Colonic mucosa (tissue), 4 donors: Measurements from ENCODE around the gene MCUB. TPM values are rescaled to one million over a fixed set of nuclear protein-coding genes. Genes with fewer than 3 reads are reported as not detected.

Source experiments
- DNase-seq: peaks from one replicate; pipeline ENCODE4 v3.0.0-alpha.2; 2020
- H3K27ac ChIP-seq: fragments of 200-600 bp; one replicate; pipeline ENCODE4 v1.8.0; 2021
- H3K27me3 ChIP-seq: fragments of 200-600 bp; one replicate; pipeline ENCODE4 v1.8.0; 2021
- H3K36me3 ChIP-seq: fragments of 200-600 bp; one replicate; pipeline ENCODE4 v1.8.0; 2021
- H3K4me1 ChIP-seq: fragments of 200-600 bp; one replicate; pipeline ENCODE4 v1.8.0; 2021; ENCODE audit warnings: mild to moderate bottlenecking
- H3K4me3 ChIP-seq: fragments of 200-600 bp; one replicate; pipeline ENCODE4 v1.8.0; 2021
- H3K9ac ChIP-seq, 2 donors: one replicate each; pipeline ENCODE4 v1.7.0; 2013; ENCODE audit warnings: control low read depth in 2 of 2, low read depth in 2 of 2, low read length in 2 of 2
- H3K9me3 ChIP-seq: fragments of 200-600 bp; one replicate; pipeline ENCODE4 v1.8.0; 2021
- CTCF ChIP-seq: fragments of 200-600 bp; IDR thresholded peaks from one replicate; pipeline ENCODE4 v1.8.0; 2022; ENCODE audit warnings: antibody characterized with exemption, mild to moderate bottlenecking
- intact Hi-C: fragments of 100-400 bp; cut with DNase I; formaldehyde crosslinking; loops from one replicate; pipeline ENCODE4 v1.14.1; 2022
- total RNA-seq, 2 donors: library from RNA; stranded (reverse); fragmentation: NEBNext Ultra II Directional in 1 of 2; extraction: Animal tissue kit (Norgen Biotek cat#: 25700) in 1 of 2; gene quantifications; one replicate each; pipeline ENCODE4 v1.2.1, GENCODE V29; 2021
- donor health status: healthy.
- donor health status: DM: no; HTN: no; CAD: no.
- donor health status: DM: no; HTN: no; CAD: no.

Gene MCUB
- total RNA-seq, 2 donors from 2014 or later, result 10.4 to 11.7 TPM

GRCh38 chr4:109614015-109614414, 54.0 kb downstream of the MCUB start:
- H3K9me3 ChIP-seq, result no peaks in the 10 kb centered on the region
- no peak overlapping the region for H3K4me3 ChIP-seq
- DNase-seq, result no peak
- no peaks in the 10 kb centered on the region for H3K27me3 ChIP-seq
- TF ChIP-seq CTCF, result no peak
- H3K4me1 ChIP-seq, result no peaks in the 10 kb centered on the region
- H3K36me3 ChIP-seq, result no peaks in the 10 kb centered on the region
- no peak overlapping the region for H3K27ac ChIP-seq
- no peak overlapping the region for H3K9ac ChIP-seq
- intact Hi-C loops, result no loop called here

- DNase-seq, result no peak
- Histone ChIP-seq H3K9ac (no peak overlapping the region), H3K9me3 (no peaks in the 10 kb centered on the region), H3K4me1 (no peaks in the 10 kb centered on the region), H3K27ac (no peak overlapping the region), H3K27me3 (no peaks in the 10 kb centered on the region), H3K36me3 (no peaks in the 10 kb centered on the region), H3K4me3 (no peak overlapping the region)
- intact Hi-C loops, result no loop called here
- no peak for TF ChIP-seq CTCF
Observed at GRCh38 chr4:109614466-109614865, 54.4 kb downstream of the MCUB start.

GRCh38 chr4:109615742-109616141, 55.7 kb downstream of the MCUB start:
- Histone ChIP-seq H3K9ac (no peak overlapping the region), H3K36me3 (no peaks in the 10 kb centered on the region), H3K27ac (no peak overlapping the region), H3K4me1 (no peaks in the 10 kb centered on the region), H3K4me3 (no peak overlapping the region), H3K27me3 (no peaks in the 10 kb centered on the region), H3K9me3 (no peaks in the 10 kb centered on the region)
- no peak for DNase-seq
- no peak for TF ChIP-seq CTCF
- intact Hi-C loops, result no loop called here

GRCh38 chr4:109616243-109616642, 56.2 kb downstream of the MCUB start:
- Histone ChIP-seq H3K27me3 (no peaks in the 10 kb centered on the region), H3K9ac (no peak overlapping the region), H3K36me3 (no peaks in the 10 kb centered on the region), H3K4me3 (no peak overlapping the region), H3K9me3 (no peaks in the 10 kb centered on the region), H3K4me1 (no peaks in the 10 kb centered on the region), H3K27ac (no peak overlapping the region)
- intact Hi-C loops, result no loop called here
- no peak for DNase-seq
- no peak for TF ChIP-seq CTCF

- Histone ChIP-seq H3K4me3 (no peak overlapping the region), H3K27ac (no peak overlapping the region)
- intact Hi-C loops, result no loop called here
Observed at GRCh38 chr4:109622626-109623025, 62.6 kb downstream of the MCUB start.

More at GRCh38 chr4:109622626-109623025, 62.6 kb downstream of the MCUB start:
- no peak for TF ChIP-seq CTCF
- Histone ChIP-seq H3K9me3 (no peaks in the 10 kb centered on the region), H3K9ac (no peak overlapping the region), H3K4me1 (no peaks in the 10 kb centered on the region), H3K27me3 (no peaks in the 10 kb centered on the region), H3K36me3 (no peaks in the 10 kb centered on the region)
- no peak for DNase-seq
